GM12891 (cell line): ENCODE results near the gene NALCN.

Source experiments
- DNase-seq: peaks from one replicate; pipeline ENCODE4 v3.0.0; 2011; ENCODE audit warnings: low spot score; ENCODE audit not compliant: insufficient read length
- FAIRE-seq: peaks from 2 replicates; lab custom pipeline; 2011; peaks lifted over from hg19 to GRCh38; lab: Jason Lieb, UNC
- PAX5 ChIP-seq: IDR thresholded peaks from 2 replicates; pipeline ENCODE4 v1.6.1; 2011; ENCODE audit warnings: low read length, moderate library complexity, mild to moderate bottlenecking; ENCODE audit not compliant: insufficient read depth, severe bottlenecking
- POLR2A ChIP-seq: IDR thresholded peaks from 2 replicates; pipeline ENCODE4 v1.6.1; 2011; ENCODE audit warnings: low read depth, low read length, control low read depth
- POLR2AphosphoS5 ChIP-seq: IDR thresholded peaks from 2 replicates; pipeline ENCODE4 v1.6.1; 2011; ENCODE audit warnings: low read depth, low read length, control low read depth
- POU2F2 ChIP-seq: IDR thresholded peaks from 2 replicates; pipeline ENCODE4 v1.6.1; 2011; ENCODE audit warnings: low read depth, mild to moderate bottlenecking, control low read depth, low read length, moderate library complexity
- SPI1 ChIP-seq: IDR thresholded peaks from 2 replicates; pipeline ENCODE4 v1.6.1; 2011; ENCODE audit warnings: low read depth, low read length, control low read depth
- TAF1 ChIP-seq: IDR thresholded peaks from 2 replicates; pipeline ENCODE4 v1.6.1; 2011; ENCODE audit warnings: low read depth, low read length, control low read depth

The NALCN gene

DNA sequence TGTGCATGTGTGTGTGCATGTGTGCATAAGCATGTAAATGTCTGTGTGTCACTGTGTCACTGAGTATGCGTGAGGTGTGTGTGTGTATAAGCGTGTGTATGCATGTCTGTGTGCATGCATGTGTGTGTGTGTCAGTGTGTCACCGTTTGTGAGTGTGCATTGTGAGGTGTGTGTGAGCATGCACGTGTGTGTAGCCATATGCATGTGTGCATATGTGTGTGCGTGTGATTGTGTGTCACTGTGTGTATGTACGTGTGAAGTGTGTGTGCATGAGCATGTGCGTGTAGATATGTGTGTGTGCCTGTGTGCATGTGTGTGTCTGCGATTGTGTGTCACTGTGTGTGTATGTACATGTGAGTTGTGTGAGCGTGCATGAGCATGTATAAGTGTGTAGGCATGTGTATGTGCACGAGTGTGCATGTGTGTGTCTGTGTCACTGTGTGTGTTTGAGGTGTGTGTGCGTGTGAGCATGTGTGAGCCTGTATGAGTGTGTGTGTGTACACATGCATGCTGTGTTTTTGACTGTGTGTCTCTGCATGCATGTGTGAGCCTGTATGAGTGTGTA lies 144.5 kb downstream of the NALCN start:
- FAIRE-seq: peak; percentile 58
- no peak for DNase-seq
- TF ChIP-seq POLR2A: no peak
- no peak for TF ChIP-seq POU2F2

GRCh38 chr13:101267656-101268055 lies 148.7 kb downstream of the NALCN start:
- no peak for FAIRE-seq
- TF ChIP-seq POLR2AphosphoS5 (no peak), PAX5 (no peak), SPI1 (no peak), POLR2A (no peak)
- no peak for DNase-seq

DNA sequence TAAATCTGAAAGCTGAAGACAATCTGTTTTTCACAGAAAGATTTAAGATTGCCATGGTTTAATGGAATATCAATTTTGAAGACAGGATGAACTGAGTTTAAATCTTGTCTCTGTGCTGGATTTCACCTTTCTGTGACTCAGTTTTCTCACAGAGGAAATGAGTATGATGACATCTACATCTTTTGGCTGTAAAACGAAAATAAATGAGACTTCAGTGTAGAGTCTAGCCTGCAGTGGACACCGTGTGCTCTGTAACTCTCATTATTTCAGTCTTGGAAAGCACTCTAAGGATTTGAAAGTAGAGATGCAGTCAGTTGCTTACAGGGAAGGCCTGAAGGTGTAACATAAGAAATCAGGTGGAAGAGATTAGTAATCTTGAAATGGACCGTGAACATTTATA lies 150.4 kb downstream of the NALCN start:
- FAIRE-seq: no peak
- DNase-seq: no peak
- TF ChIP-seq POU2F2: no peak
- no peak for TF ChIP-seq PAX5
- no peak for TF ChIP-seq TAF1
- no peak for TF ChIP-seq POLR2AphosphoS5
- TF ChIP-seq POLR2A: no peak
- TF ChIP-seq SPI1: no peak

DNA sequence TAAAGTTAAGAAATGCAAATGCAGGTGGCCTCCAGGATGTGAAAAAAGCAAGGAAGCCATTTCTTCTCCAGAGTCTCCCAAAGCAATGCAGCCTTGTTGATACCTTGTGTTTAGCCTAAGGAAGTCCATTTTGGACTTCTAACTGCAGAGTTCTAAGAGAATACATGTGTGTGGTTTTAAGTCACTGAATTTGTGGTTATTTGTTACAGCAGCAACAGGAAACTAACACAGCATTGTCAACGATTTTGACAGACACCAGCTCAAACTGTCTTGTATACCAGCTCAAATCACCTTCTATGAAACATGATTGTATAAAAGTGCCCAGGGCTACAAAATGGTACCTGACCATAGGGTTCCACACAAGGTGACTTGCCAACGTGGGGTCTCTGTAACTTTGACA lies 151.4 kb downstream of the NALCN start:
- no peak for FAIRE-seq
- no peak for DNase-seq
- no peak for TF ChIP-seq PAX5
- TF ChIP-seq TAF1: no peak
- no peak for TF ChIP-seq POLR2AphosphoS5
- TF ChIP-seq SPI1: no peak
- TF ChIP-seq POU2F2: no peak
- no peak for TF ChIP-seq POLR2A

DNA sequence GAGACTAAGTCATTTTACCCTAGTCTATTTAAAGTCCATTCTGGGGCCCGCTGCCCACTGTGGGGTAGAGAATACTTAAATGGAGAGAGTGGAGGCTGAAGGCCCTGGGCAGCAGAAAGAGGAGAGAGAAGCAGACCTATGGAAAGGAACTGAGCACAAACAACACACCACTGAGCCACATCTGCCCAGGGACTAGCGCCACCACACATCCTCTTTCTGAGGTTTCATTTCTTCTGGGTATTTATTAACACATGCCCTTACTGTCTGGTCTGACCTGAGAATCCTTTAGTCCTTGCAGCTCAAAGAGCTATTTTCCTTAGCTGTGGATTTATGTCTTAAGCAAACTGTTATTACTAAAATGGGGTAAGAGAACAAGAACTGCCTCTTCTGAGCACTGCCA lies 154.0 kb downstream of the NALCN start:
- TF ChIP-seq POU2F2 (no peak), SPI1 (peak; percentile 23; the same call in 1 of the 2 replicates)
- no peak for FAIRE-seq
- no peak for DNase-seq

GRCh38 chr13:101258509-101258908 lies 157.8 kb downstream of the NALCN start:
- no peak for TF ChIP-seq POU2F2
- TF ChIP-seq POLR2A: no peak
- TF ChIP-seq SPI1: no peak
- no peak for TF ChIP-seq PAX5
- TF ChIP-seq TAF1: no peak
- TF ChIP-seq POLR2AphosphoS5: no peak
- no peak for DNase-seq
- FAIRE-seq: no peak

- TF ChIP-seq PAX5: no peak
- no peak for TF ChIP-seq TAF1
- TF ChIP-seq POU2F2: no peak
- no peak for TF ChIP-seq SPI1
- TF ChIP-seq POLR2A: no peak
- TF ChIP-seq POLR2AphosphoS5: no peak
Observed at GRCh38 chr13:101258071-101258470, 158.2 kb downstream of the NALCN start.

DNA sequence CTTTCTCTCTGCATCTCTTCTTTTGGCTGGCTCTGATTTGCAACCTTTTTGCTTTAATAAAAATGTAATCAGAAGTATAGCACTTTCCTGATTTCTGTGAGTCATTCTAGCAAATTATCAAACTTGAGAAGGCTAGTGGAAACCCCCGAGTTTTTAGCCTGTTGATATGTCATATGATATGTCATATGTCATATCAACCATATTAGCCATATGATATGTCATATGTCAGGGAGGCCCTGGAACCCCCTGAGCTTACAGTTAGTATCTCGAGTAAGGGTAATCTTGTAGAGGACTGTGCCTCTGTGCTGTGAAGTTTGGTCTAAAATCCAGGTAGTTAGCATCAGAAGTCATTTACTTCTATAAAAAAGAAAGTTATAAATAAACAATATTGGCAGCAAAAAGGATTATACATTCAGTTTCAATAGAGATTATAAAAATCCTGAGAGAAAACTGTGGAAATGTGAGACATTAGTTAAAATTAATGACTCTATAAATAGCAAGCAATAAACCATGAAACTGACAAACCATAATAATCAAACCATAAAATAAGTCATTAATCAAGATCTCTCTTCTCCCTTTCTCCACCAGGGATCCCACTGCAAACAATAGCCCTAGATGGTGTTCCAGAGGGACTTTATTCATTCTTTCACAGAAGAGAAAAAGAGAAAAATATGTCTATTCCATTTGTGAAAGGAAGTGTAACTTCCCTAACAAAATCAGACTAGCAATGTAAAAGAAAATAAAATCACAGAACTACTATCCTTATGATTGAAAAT lies 167.4 kb downstream of the NALCN start:
- FAIRE-seq (no peak), DNase-seq (no peak)
- TF ChIP-seq POLR2AphosphoS5 (no peak), PAX5 (no peak), POLR2A (no peak), TAF1 (no peak), POU2F2 (no peak), SPI1 (no peak)

More at GRCh38 chr13:101258071-101258470, 158.2 kb downstream of the NALCN start:
- DNase-seq (no peak), FAIRE-seq (no peak)

GRCh38 chr13:101242720-101243119 lies 173.6 kb downstream of the NALCN start:
- FAIRE-seq: no peak
- TF ChIP-seq PAX5 (no peak), POLR2A (no peak), TAF1 (no peak), POU2F2 (no peak), POLR2AphosphoS5 (no peak), SPI1 (no peak)
- DNase-seq: no peak

DNA sequence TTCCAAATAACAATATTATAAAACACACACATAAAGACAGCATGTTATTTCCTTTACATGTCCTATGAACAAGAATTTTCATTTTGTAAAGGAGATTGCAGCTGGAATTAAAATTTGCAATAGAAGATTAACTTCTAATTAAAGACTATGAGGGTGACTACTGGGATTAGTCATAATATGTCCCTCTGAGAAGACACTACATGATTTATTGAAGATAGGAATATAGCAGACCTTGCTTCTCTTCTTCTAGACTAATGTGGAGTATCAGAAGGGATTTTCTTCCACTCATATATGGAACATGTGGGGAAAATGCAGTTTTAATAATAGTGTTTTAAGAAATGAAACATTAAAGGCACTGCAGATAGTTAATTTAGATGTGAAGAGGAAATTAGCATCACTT lies 177.8 kb downstream of the NALCN start:
- DNase-seq (no peak), FAIRE-seq (no peak)
- TF ChIP-seq POLR2AphosphoS5 (no peak), TAF1 (no peak)
